H1 (cell line): ENCODE measurements around the gene BAK1. TPM values are rescaled to one million over a fixed set of nuclear protein-coding genes. Genes with fewer than 3 reads are reported as not detected.

Experiments used
- CTCF ChIA-PET: fragments of 300-600 bp; sonication (Branson Sonifier 250); formaldehyde crosslinking; loops from one replicate; lab custom pipeline; 2021; ENCODE audit not compliant: partially characterized antibody; lab: Charles Lee
- POLR2A ChIA-PET: fragments of 300-600 bp; sonication (Branson Sonifier 250); formaldehyde crosslinking; loops from one replicate; lab custom pipeline; 2021; ENCODE audit warnings: inconsistent platforms; ENCODE audit not compliant: partially characterized antibody; lab: Charles Lee
- DNase-seq, 2 experiments: peaks; one replicate each; pipeline versions ENCODE4 v3.0.0 to v3.0.0-alpha.2; 2010 to 2022; ENCODE audit warnings: low spot score in 2 of 2, low read depth in 1 of 2, mixed read lengths in 1 of 2
- FAIRE-seq: peaks from 2 replicates; lab custom pipeline; 2011; peaks lifted over from hg19 to GRCh38; lab: Jason Lieb, UNC
- H2AFZ ChIP-seq: 2 replicates; pipeline ENCODE4 v1.8.1; 2012; ENCODE audit warnings: low read length, inconsistent platforms
- H2AK5ac ChIP-seq: 2 replicates; pipeline ENCODE4 v1.6.1; 2013; ENCODE audit warnings: low read depth, low read length
- H2BK120ac ChIP-seq: replicated peaks from 2 replicates; pipeline ENCODE3; 2013; ENCODE audit warnings: low read depth, low read length, inconsistent platforms
- H2BK12ac ChIP-seq: 2 replicates; pipeline ENCODE4 v1.6.1; 2013; ENCODE audit warnings: low read depth, low read length
- H2BK15ac ChIP-seq: 2 replicates; pipeline ENCODE4 v1.6.1; 2013; ENCODE audit warnings: low read length
- H2BK20ac ChIP-seq: 2 replicates; pipeline ENCODE4 v1.6.1; 2013; ENCODE audit warnings: low read length
- H2BK5ac ChIP-seq: 2 replicates; pipeline ENCODE4 v1.6.1; 2013; ENCODE audit warnings: low read depth, low read length
- H3K14ac ChIP-seq: 2 replicates; pipeline ENCODE4 v1.6.1; 2013; ENCODE audit warnings: inconsistent platforms; ENCODE audit not compliant: insufficient read length
- H3K18ac ChIP-seq: 2 replicates; pipeline ENCODE4 v1.6.1; 2013; ENCODE audit warnings: low read length; ENCODE audit errors: extremely low read depth
- H3K23ac ChIP-seq: 2 replicates; pipeline ENCODE4 v1.6.1; 2013; ENCODE audit warnings: inconsistent platforms; ENCODE audit not compliant: insufficient read length
- H3K23me2 ChIP-seq: 2 replicates; pipeline ENCODE4 v1.6.1; 2013; ENCODE audit warnings: low read depth, low read length
- H3K27ac ChIP-seq: 2 replicates; pipeline ENCODE4 v1.6.1; 2011; ENCODE audit warnings: low read depth, low read length, inconsistent platforms
- H3K27me3 ChIP-seq, 4 experiments: replicated peaks in 1 of 4; 1 replicate in 1 of 4; 2 replicates in 3 of 4; pipeline versions ENCODE4 v1.6.1 to v1.8.1; 2011 to 2013; ENCODE audit warnings: low read length in 3 of 4, mild to moderate bottlenecking in 3 of 4, inconsistent platforms in 2 of 4, mixed read lengths in 2 of 4, moderate library complexity in 1 of 4; ENCODE audit not compliant: control insufficient read depth in 3 of 4, insufficient read depth in 3 of 4; ENCODE audit errors: extremely low read depth in 1 of 4
- H3K36me3 ChIP-seq, 4 experiments: 2 replicates each; pipeline versions ENCODE4 v1.6.1 to v1.8.1; 2011 to 2013; ENCODE audit warnings: mild to moderate bottlenecking in 4 of 4, low read length in 3 of 4, moderate library complexity in 2 of 4, control low read depth in 1 of 4, inconsistent platforms in 1 of 4; ENCODE audit not compliant: insufficient read depth in 4 of 4, control insufficient read depth in 2 of 4
- H3K4ac ChIP-seq: replicated peaks from 2 replicates; pipeline ENCODE3; 2013; ENCODE audit warnings: low read length, low read depth, mixed read lengths, inconsistent platforms; ENCODE audit not compliant: insufficient read length
- H3K4me1 ChIP-seq, 4 experiments: replicated peaks in 1 of 4; 1 replicate in 1 of 4; 2 replicates in 3 of 4; pipeline versions ENCODE4 v1.6.1 to v1.8.1; 2011 to 2013; ENCODE audit warnings: low read length in 3 of 4, inconsistent platforms in 2 of 4, mixed read lengths in 1 of 4; ENCODE audit not compliant: insufficient read depth in 4 of 4, control insufficient read depth in 3 of 4
- H3K4me2 ChIP-seq, 2 experiments: 2 replicates each; pipeline versions ENCODE4 v1.6.1 to v1.8.1; 2011 to 2013; ENCODE audit warnings: low read depth in 2 of 2, low read length in 2 of 2, control low read depth in 1 of 2, inconsistent platforms in 1 of 2, mild to moderate bottlenecking in 1 of 2; ENCODE audit not compliant: insufficient read depth in 1 of 2
- H3K4me3 ChIP-seq, 4 experiments: fragments of 200-600, 300-600 bp in 1 of 4; sonication (generic), shearing (Covaris generic), sonication (Bioruptor Twin) in 1 of 4; 2 replicates each; pipeline versions ENCODE4 v1.5.1 to v1.8.1; 2011 to 2016; ENCODE audit warnings: low read length in 4 of 4, low read depth in 3 of 4, control low read depth in 2 of 4, inconsistent platforms in 2 of 4, mild to moderate bottlenecking in 2 of 4, mixed read lengths in 1 of 4, moderate library complexity in 1 of 4; ENCODE audit not compliant: insufficient read depth in 2 of 4; ENCODE audit errors: extremely low read depth in 1 of 4
- H3K56ac ChIP-seq: replicated peaks from 2 replicates; pipeline ENCODE3; 2013; ENCODE audit warnings: low read depth, mild to moderate bottlenecking, mixed read lengths, low read length, inconsistent platforms; ENCODE audit not compliant: insufficient read length
- H3K79me1 ChIP-seq: 2 replicates; pipeline ENCODE4 v1.6.1; 2013; ENCODE audit warnings: low read depth, low read length, control low read depth
- H3K79me2 ChIP-seq, 2 experiments: 2 replicates each; pipeline versions ENCODE4 v1.6.1 to v1.8.1; 2012 to 2013; ENCODE audit warnings: low read length in 2 of 2, mild to moderate bottlenecking in 2 of 2, inconsistent platforms in 1 of 2; ENCODE audit not compliant: insufficient read depth in 2 of 2, control insufficient read depth in 1 of 2
- H3K9ac ChIP-seq, 4 experiments: replicated peaks in 1 of 4; 1 replicate in 1 of 4; 2 replicates in 3 of 4; pipeline versions ENCODE4 v1.6.1 to v1.8.1; 2011 to 2013; ENCODE audit warnings: low read depth in 3 of 4, low read length in 3 of 4, control low read depth in 2 of 4, mild to moderate bottlenecking in 2 of 4, moderate library complexity in 2 of 4, inconsistent platforms in 1 of 4; ENCODE audit errors: extremely low read depth in 1 of 4
- H3K9me3 ChIP-seq, 2 experiments: 2 replicates each; pipeline versions ENCODE4 v1.6.1 to v1.8.1; 2012 to 2013; ENCODE audit warnings: mild to moderate bottlenecking in 2 of 2, moderate library complexity in 2 of 2, control low read depth in 1 of 2, inconsistent platforms in 1 of 2, low read depth in 1 of 2, low read length in 1 of 2, mixed read lengths in 1 of 2; ENCODE audit not compliant: insufficient read depth in 2 of 2
- H4K20me1 ChIP-seq, 2 experiments: replicated peaks in 1 of 2; 2 replicates each; pipeline versions ENCODE3 to v1.8.1; 2011 to 2013; ENCODE audit warnings: inconsistent platforms in 2 of 2, low read length in 2 of 2, mild to moderate bottlenecking in 1 of 2; ENCODE audit not compliant: insufficient read depth in 2 of 2, control insufficient read depth in 1 of 2
- H4K5ac ChIP-seq: 2 replicates; pipeline ENCODE4 v1.6.1; 2013; ENCODE audit warnings: low read length, low read depth, mixed read lengths, inconsistent platforms; ENCODE audit not compliant: insufficient read length
- H4K8ac ChIP-seq: 2 replicates; pipeline ENCODE4 v1.8.0; 2013; ENCODE audit warnings: mild to moderate bottlenecking, moderate library complexity, low read length, inconsistent platforms; ENCODE audit not compliant: insufficient read depth; ENCODE audit errors: extremely low read depth
- H4K91ac ChIP-seq: replicated peaks from 2 replicates; pipeline ENCODE3; 2013; ENCODE audit warnings: low read length, mixed read lengths, inconsistent platforms; ENCODE audit not compliant: insufficient read length
- E2F6 ChIP-seq: IDR thresholded peaks from 2 replicates; pipeline ENCODE4 v1.6.1; 2012; ENCODE audit warnings: inconsistent platforms
- GTF2F1 ChIP-seq: IDR thresholded peaks from 2 replicates; pipeline ENCODE4 v1.6.1; 2012; ENCODE audit warnings: low read depth, low read length, improper control_type of control experiment, borderline replicate concordance
- KDM4A ChIP-seq: IDR thresholded peaks from one replicate; pipeline ENCODE4 v1.7.1; 2012; ENCODE audit warnings: low read depth, mild to moderate bottlenecking, moderate library complexity, low read length, inconsistent platforms; ENCODE audit not compliant: severe bottlenecking
- MAX ChIP-seq: IDR thresholded peaks from 2 replicates; pipeline ENCODE4 v1.6.1; 2012; ENCODE audit warnings: inconsistent platforms
- NANOG ChIP-seq: IDR thresholded peaks from 2 replicates; pipeline ENCODE4 v1.6.1; 2011; ENCODE audit warnings: low read length, low read depth, mild to moderate bottlenecking, inconsistent platforms; ENCODE audit not compliant: insufficient read depth, poor library complexity, severe bottlenecking
- NRF1 ChIP-seq: IDR thresholded peaks from 2 replicates; pipeline ENCODE4 v1.6.1; 2011; ENCODE audit warnings: mild to moderate bottlenecking, low read depth, low read length, improper control_type of control experiment
- SIRT6 ChIP-seq: IDR thresholded peaks from one replicate; pipeline ENCODE4 v1.7.1; 2012; ENCODE audit warnings: low read length, inconsistent platforms
- ZNF274 ChIP-seq: IDR thresholded peaks from 2 replicates; pipeline ENCODE4 v1.7.0; 2012; ENCODE audit warnings: low read length, borderline replicate concordance; ENCODE audit errors: extremely low read depth
- WGBS, 2 experiments: shearing (Covaris generic) in 1 of 2; methylation state at CpG; one replicate each; pipeline versions ENCODE4 v1.1.6 to v1.1.7; 2013 to 2015; ENCODE audit warnings: low lambda C conversion rate in 2 of 2, mixed read lengths in 2 of 2, inconsistent platforms in 1 of 2, low coverage in 1 of 2, missing lambda C conversion rate in 1 of 2; ENCODE audit not compliant: insufficient replicate concordance in 2 of 2, insufficient coverage in 1 of 2, insufficient read length in 1 of 2; ENCODE audit errors: extremely low coverage in 1 of 2, missing lambda C conversion rate in 1 of 2; 5-methylcytosine and 5-hydroxymethylcytosine counted together
- polyA plus RNA-seq, 7 experiments: library from polyadenylated mRNA; depleted of rRNA in 3 of 7; stranded (reverse) in 5 of 7; unstranded in 2 of 7; fragments of >200 nt in 5 of 7; fragments of 200-250 nt in 2 of 7; gene quantifications; 1 replicate in 5 of 7; 2 replicates in 1 of 7; 4 replicates in 1 of 7; pipeline versions ENCODE4 v1.2.1 to v1.2.3, GENCODE V29; 2011 to 2013; ENCODE audit warnings: missing spikeins in 2 of 7, mixed read lengths in 2 of 7
- total RNA-seq: library from RNA; stranded (reverse); fragmentation: NEBNext Ultra II Directional; extraction: Animal tissue kit (Norgen Biotek cat#: 25700); gene quantifications from 2 replicates; pipeline ENCODE4 v1.2.1, GENCODE V29; 2021
- TF ChIP-seq, protein P1 (sequence below), 3 experiments: IDR thresholded peaks; 1 replicate in 2 of 3; 2 replicates in 1 of 3; pipeline versions ENCODE4 v1.5.1 to v1.6.1; 2011; ENCODE audit warnings: low read length in 3 of 3, mild to moderate bottlenecking in 3 of 3, inconsistent platforms in 2 of 3, low read depth in 1 of 3, moderate library complexity in 1 of 3; ENCODE audit not compliant: insufficient read depth in 1 of 3; ENCODE audit errors: control extremely low read depth in 1 of 3

The BAK1 gene
- total and polyA plus RNA-seq, 2 of the 8 experiments (the other 6 are each of a cell fraction or from before 2014, with no cell fraction given) = 43.3 to 43.4 TPM

- no peak overlapping the region for H4K91ac ChIP-seq
- TF ChIP-seq, protein P1, sequence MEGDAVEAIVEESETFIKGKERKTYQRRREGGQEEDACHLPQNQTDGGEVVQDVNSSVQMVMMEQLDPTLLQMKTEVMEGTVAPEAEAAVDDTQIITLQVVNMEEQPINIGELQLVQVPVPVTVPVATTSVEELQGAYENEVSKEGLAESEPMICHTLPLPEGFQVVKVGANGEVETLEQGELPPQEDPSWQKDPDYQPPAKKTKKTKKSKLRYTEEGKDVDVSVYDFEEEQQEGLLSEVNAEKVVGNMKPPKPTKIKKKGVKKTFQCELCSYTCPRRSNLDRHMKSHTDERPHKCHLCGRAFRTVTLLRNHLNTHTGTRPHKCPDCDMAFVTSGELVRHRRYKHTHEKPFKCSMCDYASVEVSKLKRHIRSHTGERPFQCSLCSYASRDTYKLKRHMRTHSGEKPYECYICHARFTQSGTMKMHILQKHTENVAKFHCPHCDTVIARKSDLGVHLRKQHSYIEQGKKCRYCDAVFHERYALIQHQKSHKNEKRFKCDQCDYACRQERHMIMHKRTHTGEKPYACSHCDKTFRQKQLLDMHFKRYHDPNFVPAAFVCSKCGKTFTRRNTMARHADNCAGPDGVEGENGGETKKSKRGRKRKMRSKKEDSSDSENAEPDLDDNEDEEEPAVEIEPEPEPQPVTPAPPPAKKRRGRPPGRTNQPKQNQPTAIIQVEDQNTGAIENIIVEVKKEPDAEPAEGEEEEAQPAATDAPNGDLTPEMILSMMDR (IDR thresholded peaks at IDR 0.05; ENCODE audit: control extremely low read depth in 1 of 3, insufficient read depth in 1 of 3, low read depth in 1 of 3, low read length in 3 of 3) = no peak
- TF ChIP-seq ZNF274 (no peak), MAX (no peak), SIRT6 (no peak), NRF1 (no peak), KDM4A (no peak), E2F6 (no peak), NANOG (no peak), GTF2F1 (no peak)
Measured at GRCh38 chr6:33624856-33625255, 44.8 kb upstream of the BAK1 start.

More at GRCh38 chr6:33624856-33625255, 44.8 kb upstream of the BAK1 start:
- H3K4ac ChIP-seq = no peak overlapping the region
- H3K14ac ChIP-seq = no peak overlapping the region
- H3K56ac ChIP-seq = no peak overlapping the region
- no peaks in the 10 kb centered on the region for H3K9me3 ChIP-seq
- H2AFZ ChIP-seq = no peak overlapping the region
- ChIA-PET POLR2A (interaction anchor here (1.1 kb wide), 1 partner anchor 44 kb away, joined by 3 read pairs; no protein-coding TSS in a partner anchor), CTCF (interaction anchor here (0.7 to 10.4 kb wide), 8 partner anchors 6 to 76 kb away, joined by 3 to 70 read pairs (median 8); no protein-coding TSS in a partner anchor)
- no peak overlapping the region for H4K5ac ChIP-seq
- H2BK20ac ChIP-seq = no peak overlapping the region
- DNase-seq = no peak
- H3K4me3 ChIP-seq = no peak overlapping the region
- no peak overlapping the region for H3K9ac ChIP-seq
- H2BK15ac ChIP-seq = no peak overlapping the region
- peaks cover 23% of the 10 kb centered on the region for H3K79me1 ChIP-seq
- FAIRE-seq = no peak
- no peak overlapping the region for H3K4me2 ChIP-seq
- no peak overlapping the region for H3K18ac ChIP-seq
- no peak overlapping the region for H3K23ac ChIP-seq
- H2BK5ac ChIP-seq = no peak overlapping the region
- H3K36me3 ChIP-seq = peaks cover 0 to 2% (median 0%) of the 10 kb centered on the region in 4 experiments; a peak in 2 of 8 replicates
- H3K4me1 ChIP-seq = peaks cover 0 to 26% (median 18%) of the 10 kb centered on the region in 4 experiments; a peak in 6 of 7 replicates
- H3K27ac ChIP-seq = no peak overlapping the region
- H2BK120ac ChIP-seq = no peak overlapping the region
- H3K27me3 ChIP-seq = peaks cover 0 to 3% (median 0%) of the 10 kb centered on the region in 4 experiments; a peak in 1 of 7 replicates
- H2AK5ac ChIP-seq = no peak overlapping the region
- 87% methylated on average over 4 of the region's 4 CpGs; no CpG with 5 or more reads in 1 of the 2 experiments for WGBS, 2 experiments
- peaks cover 4 to 45% of the 10 kb centered on the region in 2 experiments; a peak in 3 of 4 replicates for H3K79me2 ChIP-seq
- H4K20me1 ChIP-seq = peaks cover 0 to 16% of the 10 kb centered on the region in 2 experiments
- H4K8ac ChIP-seq = no peak overlapping the region
- H3K23me2 ChIP-seq = peaks cover 19% of the 10 kb centered on the region
- H2BK12ac ChIP-seq = no peak overlapping the region
